ENCODE data around the gene IVNS1ABP. TPM values are rescaled to one million over a fixed set of nuclear protein-coding genes. Genes with fewer than 3 reads are reported as not detected.

The IVNS1ABP gene
- total and polyA plus RNA-seq, 9 of the 15 experiments (the other 6 are each of a cell fraction or from before 2014, with no cell fraction given) = 30.6 to 126 (median 77.7) TPM

GRCh38 chr1:185317034-185317885 is at the start of gene IVNS1ABP (continued):
- TF ChIP-seq TEAD4 (IDR thresholded peaks at IDR 0.05; ENCODE audit: low read length) = no peak
- TF ChIP-seq TEAD4 (CRISPR knock-in tag; IDR thresholded peaks at IDR 0.05; ENCODE audit: borderline replicate concordance) = peak; percentile 78; the same call in 1 of the 2 replicates
- TF ChIP-seq EHMT2 (IDR thresholded peaks at IDR 0.05) = peak; percentile 57
- peak; percentile 86 for TF ChIP-seq GABPA (tag; conservative IDR thresholded peaks at IDR 0.05; ENCODE audit: low read depth)
- TF ChIP-seq EWSR1 (IDR thresholded peaks at IDR 0.05; ENCODE audit: borderline replicate concordance, low read depth, partially characterized antibody) = no peak
- TF ChIP-seq RB1 (IDR thresholded peaks at IDR 0.05; ENCODE audit: low read depth) = peak; percentile 83
- no peak for TF ChIP-seq TFE3 (CRISPR knock-in tag; IDR thresholded peaks at IDR 0.05)
- TF ChIP-seq SRSF3 (IDR thresholded peaks at IDR 0.05; ENCODE audit: insufficient read depth, low read length) = 0 out of 2 replicates have a peak, but pooled peaks have one; percentile 5
- TF ChIP-seq NCOA6 (IDR thresholded peaks at IDR 0.05) = 0 out of 2 replicates have a peak, but pooled peaks have one; percentile 24
- no peak for TF ChIP-seq TGIF2 (CRISPR knock-in tag; IDR thresholded peaks at IDR 0.05)
- no peak; the same call in 1 of the 2 replicates for TF ChIP-seq BRD4 (IDR thresholded peaks at IDR 0.05)
- peak; percentile 76 for TF ChIP-seq RNF2 (IDR thresholded peaks at IDR 0.05)
- no peak for TF ChIP-seq NFE2L1 (tag; IDR thresholded peaks at IDR 0.05; ENCODE audit: borderline replicate concordance, low read depth)
- peak; percentile 78 for TF ChIP-seq ZBTB9 (CRISPR knock-in tag; IDR thresholded peaks at IDR 0.05)
- peak; percentile 91 for TF ChIP-seq TAF1 (IDR thresholded peaks at IDR 0.05; ENCODE audit: control insufficient read depth, extremely low read depth, insufficient read depth, low read length, severe bottlenecking)
- TF ChIP-seq BRD9 (IDR thresholded peaks at IDR 0.05; ENCODE audit: low read depth, partially characterized antibody) = no peak
- TF ChIP-seq ZNF644 (tag; IDR thresholded peaks at IDR 0.05; ENCODE audit: low read depth) = no peak
- TF ChIP-seq LARP7 (IDR thresholded peaks at IDR 0.05) = no peak; the same call in 1 of the 2 replicates
- no peak for TF ChIP-seq SMAD3 (CRISPR knock-in tag; conservative IDR thresholded peaks at IDR 0.05)
- no peak for TF ChIP-seq MCM5 (IDR thresholded peaks at IDR 0.05; ENCODE audit: low read depth)
- 0 out of 2 replicates have a peak, but pooled peaks have one; percentile 11 for TF ChIP-seq MTA2 (IDR thresholded peaks at IDR 0.05; ENCODE audit: low read depth)
- TF ChIP-seq MECOM (CRISPR knock-in tag; IDR thresholded peaks at IDR 0.05) = no peak
- TF ChIP-seq CTBP1 (IDR thresholded peaks at IDR 0.05; ENCODE audit: borderline replicate concordance) = peak; percentile 85; the same call in 1 of the 2 replicates
- TF ChIP-seq ZBTB34 (CRISPR knock-in tag; IDR thresholded peaks at IDR 0.05) = no peak
- peak; percentile 75 for TF ChIP-seq SPI1 (IDR thresholded peaks at IDR 0.05; ENCODE audit: borderline replicate concordance, low read depth, low read length)
- TF ChIP-seq POLR2H (tag; IDR thresholded peaks at IDR 0.05; ENCODE audit: low read depth) = peak; percentile 90
